Loucy (cell line): ENCODE results near the gene PSME2.

Experiments used
- H2AFZ ChIP-seq: fragments of 200-600 bp; sonication (generic); 2 replicates; pipeline ENCODE4 v1.6.0; 2016; ENCODE audit warnings: antibody characterized with exemption, mild to moderate bottlenecking, low read length, moderate library complexity
- H3F3A ChIP-seq: fragments of 200-600 bp; 2 replicates; pipeline ENCODE4 v1.6.0; 2016; ENCODE audit warnings: antibody characterized with exemption, low read depth, mild to moderate bottlenecking
- H3K27me3 ChIP-seq: fragments of 200-600 bp; sonication (generic); 2 replicates; pipeline ENCODE4 v1.6.1; 2014; ENCODE audit warnings: low read length, mild to moderate bottlenecking; ENCODE audit not compliant: insufficient read depth, poor library complexity, severe bottlenecking
- H3K36me3 ChIP-seq: fragments of 200-600 bp; sonication (generic); 2 replicates; pipeline ENCODE4 v1.6.1; 2016; ENCODE audit warnings: low read length; ENCODE audit not compliant: insufficient read depth
- H3K4me1 ChIP-seq: fragments of 200-600 bp; sonication (generic); 2 replicates; pipeline ENCODE4 v1.5.1; 2014; ENCODE audit warnings: low read length, mild to moderate bottlenecking; ENCODE audit not compliant: insufficient read depth, poor library complexity, severe bottlenecking
- H3K4me2 ChIP-seq: fragments of 200-600 bp; sonication (generic); 2 replicates; pipeline ENCODE4 v1.6.0; 2014; ENCODE audit warnings: antibody characterized with exemption, low read length, low read depth, mild to moderate bottlenecking; ENCODE audit not compliant: poor library complexity, severe bottlenecking
- H3K4me3 ChIP-seq: fragments of 200-600 bp; sonication (generic); 2 replicates; pipeline ENCODE4 v1.5.1; 2014; ENCODE audit warnings: low read length, mild to moderate bottlenecking, mixed read lengths; ENCODE audit not compliant: poor library complexity, severe bottlenecking
- H3K79me2 ChIP-seq: fragments of 200-600 bp; sonication (generic); 2 replicates; pipeline ENCODE4 v1.6.1; 2014; ENCODE audit warnings: low read length; ENCODE audit not compliant: insufficient read depth
- H3K9ac ChIP-seq: fragments of 200-600 bp; sonication (generic); 2 replicates; pipeline ENCODE4 v1.6.0; 2014; ENCODE audit warnings: mild to moderate bottlenecking, low read depth, low read length, moderate library complexity; ENCODE audit not compliant: poor library complexity, severe bottlenecking
- H3K9me2 ChIP-seq: fragments of 200-600 bp; sonication (generic); replicated peaks from 2 replicates; pipeline ENCODE4 v1.6.1; 2016; ENCODE audit warnings: low read depth, low read length, mixed read lengths
- H3K9me3 ChIP-seq: fragments of 200-600 bp; sonication (generic); 2 replicates; pipeline ENCODE4 v1.6.1; 2014; ENCODE audit warnings: mild to moderate bottlenecking, antibody characterized with exemption, low read length, low read depth; ENCODE audit not compliant: insufficient read depth
- H4K20me1 ChIP-seq: fragments of 200-600 bp; sonication (generic); 2 replicates; pipeline ENCODE4 v1.6.0; 2014; ENCODE audit warnings: antibody characterized with exemption, low read length, mild to moderate bottlenecking; ENCODE audit not compliant: insufficient read depth, poor library complexity, severe bottlenecking
- EZH2phosphoT487 ChIP-seq: fragments of 200-600 bp; IDR thresholded peaks from 2 replicates; pipeline ENCODE4 v1.6.1; 2018; ENCODE audit warnings: antibody characterized with exemption, mild to moderate bottlenecking, moderate library complexity, borderline replicate concordance
- TF ChIP-seq, protein P1 (sequence below): fragments of 200-600 bp; sonication (generic); conservative IDR thresholded peaks from 2 replicates; pipeline ENCODE4 v1.5.1; 2014; ENCODE audit warnings: mild to moderate bottlenecking, antibody characterized with exemption, low read length

PSME2 gene

GRCh38 chr14:24136684-24137528 lies 9.5 kb downstream of the PSME2 start:
- H3K27me3 ChIP-seq: no peaks in the 10 kb centered on the region
- peak overlapping the region; percentile 99 for H3K4me2 ChIP-seq
- peak overlapping the region; percentile 99 for H3K4me3 ChIP-seq
- H2AFZ ChIP-seq: no peak overlapping the region
- H3K79me2 ChIP-seq: peaks cover 52% of the 10 kb centered on the region
- H4K20me1 ChIP-seq: peaks cover 28% of the 10 kb centered on the region
- no peaks in the 10 kb centered on the region for H3F3A ChIP-seq
- H3K9me3 ChIP-seq: no peaks in the 10 kb centered on the region
- TF ChIP-seq, protein P1, sequence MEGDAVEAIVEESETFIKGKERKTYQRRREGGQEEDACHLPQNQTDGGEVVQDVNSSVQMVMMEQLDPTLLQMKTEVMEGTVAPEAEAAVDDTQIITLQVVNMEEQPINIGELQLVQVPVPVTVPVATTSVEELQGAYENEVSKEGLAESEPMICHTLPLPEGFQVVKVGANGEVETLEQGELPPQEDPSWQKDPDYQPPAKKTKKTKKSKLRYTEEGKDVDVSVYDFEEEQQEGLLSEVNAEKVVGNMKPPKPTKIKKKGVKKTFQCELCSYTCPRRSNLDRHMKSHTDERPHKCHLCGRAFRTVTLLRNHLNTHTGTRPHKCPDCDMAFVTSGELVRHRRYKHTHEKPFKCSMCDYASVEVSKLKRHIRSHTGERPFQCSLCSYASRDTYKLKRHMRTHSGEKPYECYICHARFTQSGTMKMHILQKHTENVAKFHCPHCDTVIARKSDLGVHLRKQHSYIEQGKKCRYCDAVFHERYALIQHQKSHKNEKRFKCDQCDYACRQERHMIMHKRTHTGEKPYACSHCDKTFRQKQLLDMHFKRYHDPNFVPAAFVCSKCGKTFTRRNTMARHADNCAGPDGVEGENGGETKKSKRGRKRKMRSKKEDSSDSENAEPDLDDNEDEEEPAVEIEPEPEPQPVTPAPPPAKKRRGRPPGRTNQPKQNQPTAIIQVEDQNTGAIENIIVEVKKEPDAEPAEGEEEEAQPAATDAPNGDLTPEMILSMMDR: no peak
- no peak for TF ChIP-seq EZH2phosphoT487
- H3K36me3 ChIP-seq: peaks cover 19% of the 10 kb centered on the region
- H3K9me2 ChIP-seq: no peaks in the 10 kb centered on the region
- peak overlapping the region; percentile 96 for H3K9ac ChIP-seq
- H3K4me1 ChIP-seq: peaks cover 48% of the 10 kb centered on the region

DNA sequence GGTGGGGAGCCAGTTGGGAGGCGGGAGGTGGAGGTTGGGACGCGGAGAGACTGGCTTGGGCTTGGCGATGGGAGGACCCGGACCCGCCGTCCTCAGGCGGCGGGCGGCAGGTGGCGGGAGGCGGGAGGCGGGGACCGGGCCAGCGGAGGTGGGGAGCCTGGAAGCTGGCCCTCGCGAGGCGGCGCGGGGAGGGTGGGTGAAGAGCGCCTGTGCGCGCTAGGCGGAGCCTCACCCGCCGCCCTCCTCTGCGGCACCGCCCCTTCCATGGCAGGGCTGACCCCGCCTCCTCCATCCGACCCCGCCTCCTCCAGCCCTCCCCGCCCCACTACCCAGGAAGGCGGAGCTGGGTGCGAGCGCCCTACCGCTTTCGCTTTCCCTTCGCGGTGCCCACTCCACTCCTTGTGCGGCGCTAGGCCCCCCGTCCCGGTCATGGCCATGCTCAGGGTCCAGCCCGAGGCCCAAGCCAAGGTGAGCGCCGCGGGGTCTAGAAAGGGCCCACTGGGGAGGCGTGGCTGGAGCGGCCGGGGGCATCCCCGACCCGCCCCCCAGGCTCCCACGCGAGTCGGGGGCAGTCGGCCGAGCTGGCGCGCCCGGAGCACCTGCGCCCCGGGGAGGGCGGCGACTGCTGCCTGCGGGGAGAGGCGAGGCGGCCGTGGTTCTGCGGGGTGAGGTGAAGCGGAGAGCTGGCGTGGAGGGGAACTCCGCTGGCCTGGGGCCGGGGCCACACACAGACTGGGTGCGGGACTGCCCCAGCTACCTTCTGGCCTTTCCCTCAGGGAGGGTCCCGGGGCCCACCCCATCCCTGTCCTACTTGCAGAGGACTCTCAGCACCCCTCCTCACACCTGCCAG lies 10.4 kb downstream of the PSME2 start, which contains the start of gene PSME1:
TSS of gene PSME1 (plus strand) at position 361 of the 850 bp plus-strand sequence. CDS start at position 430, 69 bp downstream.
- peak within 1 kb of the TSS; percentile 96 for H3K9ac ChIP-seq

DNA sequence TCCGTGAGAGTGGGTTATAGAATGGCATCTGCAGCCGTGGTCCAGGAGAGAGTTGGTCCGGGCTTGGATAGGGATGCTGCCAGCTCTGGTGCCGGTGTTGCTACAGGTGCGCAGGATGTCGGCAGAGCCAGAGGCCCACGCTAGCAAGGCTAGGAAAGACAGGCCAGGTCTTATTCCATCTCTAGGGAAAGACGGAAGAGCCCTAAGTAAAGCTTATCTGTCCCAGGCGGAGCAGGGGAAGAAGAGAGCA lies 10.9 kb downstream of the PSME2 start:
- Histone ChIP-seq H2AFZ (peak overlapping the region; percentile 92), H3K4me2 (peak overlapping the region; percentile 91), H3K27me3 (no peaks in the 10 kb centered on the region), H3K36me3 (peaks cover 19% of the 10 kb centered on the region), H3K9me2 (no peaks in the 10 kb centered on the region), H3K9ac (peak overlapping the region; percentile 96), H4K20me1 (peaks cover 28% of the 10 kb centered on the region), H3K4me1 (peaks cover 53% of the 10 kb centered on the region), H3K79me2 (peaks cover 45% of the 10 kb centered on the region), H3K9me3 (no peaks in the 10 kb centered on the region), H3K4me3 (peak overlapping the region; percentile 99), H3F3A (no peaks in the 10 kb centered on the region)
- TF ChIP-seq, protein P1: no peak
- TF ChIP-seq EZH2phosphoT487: no peak

More for the DNA sequence above, 10.4 kb downstream of the PSME2 start, which contains the start of gene PSME1:
- Histone ChIP-seq H3K36me3 (peaks cover 19% of the 10 kb centered on the region), H3K9me2 (no peaks in the 10 kb centered on the region), H3K4me1 (peaks cover 48% of the 10 kb centered on the region), H4K20me1 (peaks cover 28% of the 10 kb centered on the region), H3K4me2 (peak within 1 kb of the TSS; percentile 99), H3K9me3 (no peaks in the 10 kb centered on the region), H3K79me2 (peaks cover 51% of the 10 kb centered on the region), H3K27me3 (no peaks in the 10 kb centered on the region), H3K4me3 (peak within 1 kb of the TSS; percentile 99), H2AFZ (peak within 1 kb of the TSS; percentile 92), H3F3A (no peaks in the 10 kb centered on the region)
- TF ChIP-seq EZH2phosphoT487: no peak
- TF ChIP-seq, protein P1: no peak
